Esophagus (tissue), 2 donors: Measurements from ENCODE around the gene TBC1D8. TPM values are rescaled to one million over a fixed set of nuclear protein-coding genes. Genes with fewer than 3 reads are reported as not detected.

Experiments
- H3K27ac ChIP-seq, 2 donors: one replicate each; pipeline ENCODE4 v1.5.1; 2013; ENCODE audit warnings: low read depth in 2 of 2, mild to moderate bottlenecking in 2 of 2, inconsistent platforms in 1 of 2, low read length in 1 of 2, moderate library complexity in 1 of 2
- H3K27me3 ChIP-seq, 2 donors: one replicate each; pipeline ENCODE4 v1.6.1; 2013; ENCODE audit warnings: low read length in 2 of 2, control low read depth in 1 of 2, mild to moderate bottlenecking in 1 of 2; ENCODE audit not compliant: insufficient read depth in 2 of 2, control insufficient read depth in 1 of 2
- H3K36me3 ChIP-seq, 2 donors: one replicate each; pipeline ENCODE4 v1.6.1; 2013; ENCODE audit warnings: low read length in 1 of 2; ENCODE audit not compliant: control insufficient read depth in 2 of 2, insufficient read depth in 2 of 2
- H3K4me1 ChIP-seq, 2 donors: one replicate each; pipeline ENCODE4 v1.6.1; 2013; ENCODE audit warnings: low read length in 1 of 2; ENCODE audit not compliant: control insufficient read depth in 2 of 2, insufficient read depth in 2 of 2
- H3K4me3 ChIP-seq, 2 donors: one replicate each; pipeline ENCODE4 v1.5.1; 2013; ENCODE audit warnings: low read length in 2 of 2, mild to moderate bottlenecking in 2 of 2, low read depth in 1 of 2, moderate library complexity in 1 of 2
- H3K9me3 ChIP-seq, 2 donors: one replicate each; pipeline ENCODE4 v1.6.1; 2013; ENCODE audit warnings: mild to moderate bottlenecking in 2 of 2, low read depth in 1 of 2, low read length in 1 of 2, moderate library complexity in 1 of 2; ENCODE audit not compliant: control insufficient read depth in 2 of 2, insufficient read depth in 1 of 2
- WGBS, 2 donors: extraction: QIAGEN DNeasy Blood & Tissue Kit; methylation state at CpG; one replicate each; pipeline ENCODE4 v1.1.7; 2013; 5-methylcytosine and 5-hydroxymethylcytosine counted together
- polyA plus RNA-seq, 2 donors: library from polyadenylated mRNA; stranded (reverse); fragments of 200-250 nt; gene quantifications; one replicate each; pipeline ENCODE4 v1.2.3, GENCODE V29; 2013
- donor health status: healthy with polysubstance abuse.
- donor health status: Bipolar disorder and iron deficiency.

The TBC1D8 gene
- polyA plus RNA-seq, 2 donors = 13.3 to 19.4 TPM

GRCh38 chr2:101152272-101153076, 1.3 kb upstream of the TBC1D8 start:
- H3K36me3 ChIP-seq = no peaks in the 10 kb centered on the region
- no peaks in the 10 kb centered on the region for H3K27me3 ChIP-seq
- no peaks in the 10 kb centered on the region for H3K9me3 ChIP-seq
- WGBS, 2 donors = 9 to 12% methylated on average over 21 of the region's 21 CpGs
- peak overlapping the region in 1 of 2 donors; percentile 90 for H3K4me3 ChIP-seq
- peaks cover 8 to 15% of the 10 kb centered on the region in 2 donors for H3K4me1 ChIP-seq
- H3K27ac ChIP-seq = peak overlapping the region; percentile 64 to 86

DNA sequence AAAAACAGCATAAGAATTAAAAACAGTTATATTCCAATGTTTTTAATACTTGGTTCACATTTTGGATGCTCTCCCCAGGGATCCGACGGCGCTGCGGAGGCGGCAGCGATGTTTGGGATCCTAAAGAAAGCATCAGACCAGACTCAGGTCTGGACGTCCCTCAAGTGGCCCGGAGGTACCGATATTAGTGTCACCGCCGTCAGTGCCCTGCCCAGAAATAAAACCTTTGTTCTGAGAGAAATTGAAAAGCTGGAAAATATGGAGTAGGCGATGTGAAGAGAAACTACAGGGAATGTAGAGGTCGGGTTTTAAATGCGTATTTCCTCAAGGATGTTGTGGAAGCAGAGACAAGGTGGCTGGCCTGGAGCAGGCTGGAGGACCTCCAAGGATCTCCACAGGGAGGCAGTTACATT, 683 bp upstream of the TBC1D8 start:
- Histone ChIP-seq H3K4me3 (peak overlapping the region; percentile 58 to 90), H3K36me3 (no peaks in the 10 kb centered on the region), H3K9me3 (no peaks in the 10 kb centered on the region), H3K4me1 (peaks cover 8 to 15% of the 10 kb centered on the region in 2 donors), H3K27me3 (no peaks in the 10 kb centered on the region), H3K27ac (peak overlapping the region; percentile 64 to 86)
- WGBS, 2 donors = 1 to 4% methylated on average over 14 of the region's 14 CpGs

DNA sequence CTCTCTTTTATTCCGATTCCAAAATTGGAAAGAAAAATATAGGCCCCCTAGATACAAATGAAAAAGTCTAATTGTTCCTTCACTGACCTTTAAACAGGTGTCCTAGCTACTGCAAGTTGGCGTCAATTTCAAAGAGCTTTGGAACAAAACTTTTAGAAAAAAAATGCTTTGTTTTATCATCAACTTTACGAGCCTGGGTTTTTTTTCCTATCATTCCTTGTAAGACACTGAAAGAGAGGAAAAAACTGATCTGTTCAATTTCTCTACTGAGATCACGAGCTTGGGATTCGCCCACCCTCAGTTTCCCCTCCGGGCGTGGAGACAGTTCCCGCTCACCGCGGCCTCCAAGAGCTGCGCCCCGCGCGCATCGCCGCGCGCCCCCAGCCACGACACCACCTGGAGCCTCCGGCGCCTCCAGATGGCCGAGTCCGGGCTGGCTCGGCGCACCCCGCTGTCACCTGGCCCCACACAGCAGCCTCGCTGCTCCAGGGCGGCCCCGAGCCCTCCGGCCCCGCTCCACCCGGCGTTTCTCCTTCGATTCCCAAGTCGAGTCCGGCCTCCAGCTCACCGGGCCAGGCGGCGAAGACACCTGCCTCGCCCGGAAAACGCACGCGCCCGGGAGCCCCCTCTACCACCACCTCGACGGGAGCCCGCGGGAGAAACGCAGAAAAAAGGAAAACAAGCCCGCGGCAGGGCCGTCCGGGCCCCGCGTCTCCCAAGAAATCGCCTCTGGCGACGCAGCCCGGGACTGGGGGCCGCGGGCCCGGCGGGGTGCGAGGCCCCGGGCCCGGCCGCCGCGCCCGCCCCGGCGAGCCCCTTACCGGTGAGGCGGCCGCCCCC, 656 bp downstream of the TBC1D8 start:
- Histone ChIP-seq H3K9me3 (no peaks in the 10 kb centered on the region), H3K36me3 (no peaks in the 10 kb centered on the region), H3K27me3 (no peaks in the 10 kb centered on the region), H3K27ac (peak overlapping the region; percentile 73 to 81), H3K4me3 (peak overlapping the region; percentile 89 to 90), H3K4me1 (peaks cover 8 to 15% of the 10 kb centered on the region in 2 donors)
- WGBS, 2 donors = 2 to 3% methylated on average over 49 to 76 of the region's 76 CpGs

GRCh38 chr2:101149241-101150192, 1.7 kb downstream of the TBC1D8 start:
- peak overlapping the region; percentile 24 to 90 for H3K4me3 ChIP-seq
- H3K4me1 ChIP-seq = peaks cover 8 to 15% of the 10 kb centered on the region in 2 donors
- WGBS, 2 donors = 63 to 75% methylated on average over 21 of the region's 21 CpGs

DNA sequence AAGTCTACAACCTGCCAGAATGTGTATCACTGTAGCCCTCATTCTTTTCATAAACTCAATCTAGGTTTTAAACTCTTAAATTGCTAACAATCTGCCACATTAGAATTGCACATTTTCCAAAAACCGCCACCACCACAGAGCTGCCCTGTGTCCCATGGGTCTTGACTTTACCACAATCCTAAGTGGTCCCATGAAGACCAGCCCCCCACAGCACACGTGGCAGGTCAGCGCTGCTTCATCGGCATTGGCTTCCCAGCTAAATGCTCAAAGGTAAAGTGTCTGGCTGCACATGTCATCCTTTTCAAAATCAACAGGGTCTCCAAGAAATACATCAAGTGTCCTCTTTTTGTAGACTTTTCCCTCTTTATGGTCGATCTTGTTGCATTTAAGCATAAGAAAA, 2.4 kb downstream of the TBC1D8 start:
- Histone ChIP-seq H3K4me1 (peaks cover 11 to 15% of the 10 kb centered on the region in 2 donors), H3K4me3 (no peak overlapping the region), H3K36me3 (no peaks in the 10 kb centered on the region), H3K27me3 (no peaks in the 10 kb centered on the region), H3K27ac (no peak overlapping the region), H3K9me3 (no peaks in the 10 kb centered on the region)
- WGBS, 2 donors = 91 to 93% methylated on average over 5 of the region's 5 CpGs

More at GRCh38 chr2:101149241-101150192, 1.7 kb downstream of the TBC1D8 start:
- no peaks in the 10 kb centered on the region for H3K36me3 ChIP-seq
- no peaks in the 10 kb centered on the region for H3K27me3 ChIP-seq
- H3K27ac ChIP-seq = peak overlapping the region; percentile 8 to 70
- no peaks in the 10 kb centered on the region for H3K9me3 ChIP-seq

- Histone ChIP-seq H3K27me3 (no peaks in the 10 kb centered on the region), H3K27ac (peak overlapping the region in 1 of 2 donors; percentile 47), H3K36me3 (no peaks in the 10 kb centered on the region), H3K9me3 (no peaks in the 10 kb centered on the region), H3K4me3 (no peak overlapping the region), H3K4me1 (peaks cover 11 to 15% of the 10 kb centered on the region in 2 donors)
- WGBS, 2 donors = 57 to 68% methylated on average over 2 of the region's 2 CpGs
These were observed 3.2 kb downstream of the TBC1D8 start for GRCh38 chr2:101147971-101148370.

DNA sequence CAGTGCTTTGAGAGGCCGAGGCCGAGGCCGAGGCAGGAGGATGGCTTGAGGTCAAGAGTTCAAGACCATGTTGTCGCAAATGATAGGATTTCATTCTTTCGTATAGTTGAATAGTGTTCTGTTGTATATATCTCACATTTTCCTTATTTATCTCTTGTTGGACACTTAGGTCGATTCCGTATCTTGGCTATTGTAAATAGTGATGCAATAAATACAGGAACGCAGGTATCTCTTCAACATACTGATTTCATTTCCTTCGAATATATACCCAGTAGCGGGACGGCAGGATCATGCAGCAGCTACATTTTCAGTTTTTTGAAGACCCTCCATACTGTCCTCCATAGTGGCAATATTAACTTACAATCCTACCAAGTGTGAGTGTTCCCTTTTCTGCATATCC, 4.1 kb downstream of the TBC1D8 start:
- 91 to 96% methylated on average over 11 of the region's 11 CpGs for WGBS, 2 donors
- H3K4me1 ChIP-seq = peaks cover 8 to 12% of the 10 kb centered on the region in 2 donors
- H3K27me3 ChIP-seq = no peaks in the 10 kb centered on the region
- H3K4me3 ChIP-seq = no peak overlapping the region
- no peaks in the 10 kb centered on the region for H3K9me3 ChIP-seq
- H3K27ac ChIP-seq = no peak overlapping the region
- H3K36me3 ChIP-seq = no peaks in the 10 kb centered on the region

GRCh38 chr2:101146535-101146934, 4.6 kb downstream of the TBC1D8 start:
- Histone ChIP-seq H3K4me3 (no peak overlapping the region), H3K27me3 (no peaks in the 10 kb centered on the region), H3K36me3 (no peaks in the 10 kb centered on the region), H3K27ac (no peak overlapping the region), H3K4me1 (peaks cover 8 to 12% of the 10 kb centered on the region in 2 donors), H3K9me3 (no peaks in the 10 kb centered on the region)
- WGBS, 2 donors = 78 to 81% methylated on average over 2 of the region's 2 CpGs

GRCh38 chr2:101145406-101145805, 5.8 kb downstream of the TBC1D8 start:
- Histone ChIP-seq H3K4me1 (peaks cover 8 to 15% of the 10 kb centered on the region in 2 donors), H3K4me3 (no peak overlapping the region), H3K9me3 (no peaks in the 10 kb centered on the region), H3K27me3 (no peaks in the 10 kb centered on the region), H3K36me3 (no peaks in the 10 kb centered on the region), H3K27ac (no peak overlapping the region)
- WGBS, 2 donors = 68 to 77% methylated on average over 2 of the region's 2 CpGs
